Neuronal stem cell (in vitro differentiated cells): ENCODE measurements around the gene PSMD2.

ENCODE experiments used
- DNase-seq: peaks from one replicate; pipeline ENCODE4 v3.0.0-alpha.2; 2013; ENCODE audit warnings: low spot score
- H2AFZ ChIP-seq: one replicate; pipeline ENCODE4 v1.6.1; 2013; ENCODE audit warnings: mild to moderate bottlenecking, low read length, inconsistent platforms
- H2AK5ac ChIP-seq: 2 replicates; pipeline ENCODE4 v1.6.1; 2013; ENCODE audit warnings: low read depth, mild to moderate bottlenecking, inconsistent platforms, low read length, moderate library complexity, mixed read lengths
- H2BK120ac ChIP-seq: 2 replicates; pipeline ENCODE4 v1.6.1; 2013; ENCODE audit warnings: low read depth, mild to moderate bottlenecking, inconsistent platforms, low read length, moderate library complexity, mixed read lengths
- H2BK12ac ChIP-seq: one replicate; pipeline ENCODE4 v1.6.1; 2013; ENCODE audit warnings: low read length, inconsistent platforms
- H2BK15ac ChIP-seq: 2 replicates; pipeline ENCODE4 v1.6.1; 2013; ENCODE audit warnings: mild to moderate bottlenecking, low read length, inconsistent platforms, mixed read lengths
- H2BK5ac ChIP-seq: one replicate; pipeline ENCODE4 v1.6.1; 2013; ENCODE audit warnings: inconsistent platforms, mild to moderate bottlenecking, low read length, moderate library complexity
- H3K14ac ChIP-seq: one replicate; pipeline ENCODE4 v1.6.1; 2013; ENCODE audit warnings: low read length, inconsistent platforms
- H3K18ac ChIP-seq: 2 replicates; pipeline ENCODE4 v1.6.1; 2013; ENCODE audit warnings: low read length, inconsistent platforms
- H3K23ac ChIP-seq: 2 replicates; pipeline ENCODE4 v1.6.1; 2013; ENCODE audit warnings: low read depth, mild to moderate bottlenecking, mixed read lengths, low read length, inconsistent platforms; ENCODE audit not compliant: poor library complexity
- H3K27ac ChIP-seq: replicated peaks from 3 replicates; pipeline ENCODE4 v1.5.1; 2013; ENCODE audit warnings: low read length, inconsistent platforms
- H3K27me3 ChIP-seq, 3 experiments: 2 replicates each; pipeline ENCODE4 v1.6.1; 2013; ENCODE audit warnings: low read length in 3 of 3, mild to moderate bottlenecking in 2 of 3, inconsistent platforms in 1 of 3, low read depth in 1 of 3, mixed read lengths in 1 of 3, moderate library complexity in 1 of 3; ENCODE audit not compliant: control insufficient read depth in 3 of 3, insufficient read depth in 3 of 3
- H3K36me3 ChIP-seq, 2 donors: replicated peaks in 1 of 2; 2 replicates each; pipeline ENCODE4 v1.6.1; 2013; ENCODE audit warnings: low read length in 2 of 2; ENCODE audit not compliant: control insufficient read depth in 2 of 2, insufficient read depth in 2 of 2
- H3K4ac ChIP-seq: 2 replicates; pipeline ENCODE4 v1.6.1; 2013; ENCODE audit warnings: inconsistent platforms, mild to moderate bottlenecking, low read length, moderate library complexity
- H3K4me1 ChIP-seq, 2 donors: 1 replicate in 1 of 2; 2 replicates in 1 of 2; pipeline ENCODE4 v1.6.1; 2013; ENCODE audit warnings: low read length in 2 of 2, low read depth in 1 of 2; ENCODE audit not compliant: control insufficient read depth in 2 of 2, insufficient read depth in 1 of 2
- H3K4me2 ChIP-seq: one replicate; pipeline ENCODE4 v1.6.1; 2013; ENCODE audit warnings: mild to moderate bottlenecking, low read length, inconsistent platforms; ENCODE audit not compliant: insufficient read depth, poor library complexity, severe bottlenecking
- H3K4me3 ChIP-seq, 2 donors: 2 replicates each; pipeline ENCODE4 v1.5.1; 2013; ENCODE audit warnings: low read length in 2 of 2, mild to moderate bottlenecking in 2 of 2, inconsistent platforms in 1 of 2, moderate library complexity in 1 of 2
- H3K79me1 ChIP-seq: one replicate; pipeline ENCODE4 v1.6.1; 2013; ENCODE audit warnings: low read depth, mild to moderate bottlenecking, inconsistent platforms, low read length, moderate library complexity
- H3K9ac ChIP-seq: one replicate; pipeline ENCODE4 v1.6.1; 2013; ENCODE audit warnings: mild to moderate bottlenecking, low read depth, low read length, inconsistent platforms; ENCODE audit not compliant: poor library complexity
- H3K9me3 ChIP-seq, 2 donors: replicated peaks in 1 of 2; 2 replicates each; pipeline versions ENCODE3 to v1.6.1; 2013; ENCODE audit warnings: low read length in 2 of 2, mild to moderate bottlenecking in 2 of 2, inconsistent platforms in 1 of 2, low read depth in 1 of 2, mixed read lengths in 1 of 2, moderate library complexity in 1 of 2; ENCODE audit not compliant: control insufficient read depth in 2 of 2, insufficient read depth in 1 of 2
- H4K8ac ChIP-seq: one replicate; pipeline ENCODE4 v1.6.1; 2013; ENCODE audit warnings: low read depth, mild to moderate bottlenecking, inconsistent platforms, low read length, moderate library complexity
- H4K91ac ChIP-seq: one replicate; pipeline ENCODE4 v1.6.1; 2013; ENCODE audit warnings: low read length, low read depth, mild to moderate bottlenecking, inconsistent platforms; ENCODE audit not compliant: poor library complexity
- WGBS, 2 donors: extraction: QIAGEN DNeasy Blood & Tissue Kit; methylation state at CpG; one replicate each; pipeline ENCODE4 v1.1.7; 2013; ENCODE audit warnings: missing lambda C conversion rate in 2 of 2, mixed read lengths in 1 of 2; ENCODE audit not compliant: insufficient read length in 2 of 2, insufficient replicate concordance in 1 of 2; ENCODE audit errors: extremely low coverage in 2 of 2; 5-methylcytosine and 5-hydroxymethylcytosine counted together

Gene PSMD2

DNA sequence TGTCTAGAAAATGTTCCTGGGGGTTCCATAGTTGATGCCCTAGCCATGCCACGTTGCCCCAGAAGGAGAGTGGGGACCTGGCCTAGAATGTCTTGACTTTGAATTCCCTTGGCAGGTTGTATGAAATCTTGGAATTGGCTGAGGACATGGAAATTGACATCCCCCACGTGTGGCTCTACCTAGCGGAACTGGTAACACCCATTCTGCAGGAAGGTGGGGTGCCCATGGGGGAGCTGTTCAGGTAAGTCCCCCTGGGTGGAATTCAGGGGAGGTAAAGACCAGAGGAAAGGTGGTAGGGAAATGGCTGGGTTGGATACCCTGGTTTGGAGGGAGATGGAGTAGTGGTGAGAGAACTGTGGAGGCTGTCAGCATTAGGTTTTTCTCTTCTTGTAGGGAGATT is 29.5 kb downstream of the PSMD2 start:
- Histone ChIP-seq H2AK5ac (no peak overlapping the region), H3K9me3 (no peaks in the 10 kb centered on the region), H2BK15ac (no peak overlapping the region), H2AFZ (no peak overlapping the region), H2BK12ac (no peak overlapping the region), H3K36me3 (peaks cover 83 to 100% of the 10 kb centered on the region in 2 donors), H3K4me1 (no peaks in the 10 kb centered on the region), H3K4me2 (no peak overlapping the region), H3K23ac (no peak overlapping the region), H3K4ac (no peak overlapping the region), H4K91ac (no peak overlapping the region), H3K14ac (no peak overlapping the region), H2BK120ac (no peak overlapping the region), H3K27ac (no peak overlapping the region), H3K9ac (no peak overlapping the region), H3K18ac (no peak overlapping the region), H3K27me3 (no peaks in the 10 kb centered on the region), H2BK5ac (no peak overlapping the region), H3K4me3 (no peak overlapping the region), H4K8ac (no peak overlapping the region), H3K79me1 (peaks cover 5% of the 10 kb centered on the region)
- DNase-seq: no peak
- no CpG with 5 or more reads among the region's 3 CpGs for WGBS, 2 donors

DNA sequence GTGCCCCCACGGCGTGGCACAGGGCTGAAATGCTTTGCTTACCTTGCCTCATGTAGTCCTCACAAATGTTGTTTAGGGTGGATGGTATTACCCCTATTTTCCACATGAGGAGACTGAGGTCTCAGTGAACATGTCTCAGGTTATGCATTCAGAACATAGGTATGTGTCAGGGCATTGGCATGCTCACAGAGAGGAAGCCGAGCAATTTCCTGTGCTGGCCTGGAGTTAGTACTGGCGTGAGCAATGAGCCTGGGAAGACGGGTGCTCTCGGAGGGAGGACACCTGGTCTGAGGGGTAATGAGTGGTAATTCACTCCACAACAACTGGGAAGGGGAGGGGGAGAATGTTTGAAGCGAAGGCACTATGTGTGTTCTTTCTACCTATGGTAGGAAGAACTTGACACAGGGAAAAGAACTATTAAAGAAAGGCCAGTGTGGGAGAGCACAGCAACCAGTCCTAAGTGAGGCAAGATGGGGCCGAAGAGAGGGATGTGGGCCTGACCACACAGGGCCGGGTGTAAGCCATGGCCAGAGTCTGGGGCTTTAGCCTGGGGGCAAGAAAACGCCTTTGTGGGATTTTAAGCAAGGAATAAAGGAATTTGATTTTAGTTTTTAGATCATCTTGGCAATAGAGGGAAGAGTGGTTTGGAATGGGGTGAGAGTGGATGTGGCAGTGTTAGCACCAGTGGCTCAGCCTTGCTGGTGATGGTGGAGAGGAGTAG is 33.5 kb downstream of the PSMD2 start:
- H2AK5ac ChIP-seq: no peak overlapping the region
- H3K23ac ChIP-seq: no peak overlapping the region
- no peaks in the 10 kb centered on the region for H3K27me3 ChIP-seq
- no peak for DNase-seq
- H3K9me3 ChIP-seq: no peaks in the 10 kb centered on the region
- WGBS, 2 donors: no CpG with 5 or more reads among the region's 10 CpGs
- H3K4ac ChIP-seq: no peak overlapping the region
- peaks cover 11 to 16% of the 10 kb centered on the region in 2 donors for H3K4me1 ChIP-seq
- no peak overlapping the region for H4K8ac ChIP-seq
- H3K36me3 ChIP-seq: peaks cover 54 to 81% of the 10 kb centered on the region in 2 donors
- H3K14ac ChIP-seq: no peak overlapping the region
- H3K4me2 ChIP-seq: no peak overlapping the region
- peak overlapping the region in 1 of 2 donors; percentile 45 for H3K4me3 ChIP-seq
- H3K79me1 ChIP-seq: peaks cover 3% of the 10 kb centered on the region
- H4K91ac ChIP-seq: no peak overlapping the region
- H3K27ac ChIP-seq: no peak overlapping the region
- no peak overlapping the region for H2AFZ ChIP-seq
- H2BK5ac ChIP-seq: no peak overlapping the region
- no peak overlapping the region for H3K18ac ChIP-seq
- H2BK12ac ChIP-seq: no peak overlapping the region
- H2BK15ac ChIP-seq: no peak overlapping the region
- peak overlapping the region; percentile 78 for H3K9ac ChIP-seq
- no peak overlapping the region for H2BK120ac ChIP-seq

DNA sequence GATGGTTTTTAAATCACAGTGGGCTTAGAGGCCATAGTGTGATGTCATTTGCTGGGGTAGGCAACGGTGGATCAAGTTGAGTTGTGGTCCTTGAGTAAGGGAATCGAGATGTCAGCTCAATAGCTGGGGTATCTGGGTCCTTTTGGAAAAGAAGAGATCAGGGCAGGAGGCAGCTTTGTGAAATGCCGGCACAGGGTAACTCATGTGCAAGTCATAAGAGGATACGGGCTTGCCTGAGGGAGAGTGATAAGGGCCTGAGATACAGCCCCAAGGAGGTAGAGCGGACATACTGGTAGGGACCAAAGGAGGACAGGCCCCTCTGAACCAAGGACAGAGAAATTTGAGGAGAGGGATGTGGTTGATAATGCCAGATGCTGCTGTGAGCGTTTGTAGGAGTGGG is 34.1 kb downstream of the PSMD2 start:
- no peak for DNase-seq
- Histone ChIP-seq H3K4me3 (no peak overlapping the region), H3K9me3 (no peaks in the 10 kb centered on the region), H3K23ac (no peak overlapping the region), H3K4me2 (no peak overlapping the region), H2BK15ac (no peak overlapping the region), H3K36me3 (peaks cover 49 to 75% of the 10 kb centered on the region in 2 donors), H3K79me1 (peaks cover 3% of the 10 kb centered on the region), H3K27ac (no peak overlapping the region), H3K9ac (no peak overlapping the region), H2BK5ac (no peak overlapping the region), H3K14ac (no peak overlapping the region), H3K18ac (no peak overlapping the region), H2AK5ac (no peak overlapping the region), H3K4ac (no peak overlapping the region), H2BK120ac (no peak overlapping the region), H2AFZ (no peak overlapping the region), H4K91ac (no peak overlapping the region), H3K4me1 (peaks cover 12 to 22% of the 10 kb centered on the region in 2 donors), H3K27me3 (no peaks in the 10 kb centered on the region), H2BK12ac (no peak overlapping the region), H4K8ac (no peak overlapping the region)
- no CpG with 5 or more reads among the region's 6 CpGs for WGBS, 2 donors

DNA sequence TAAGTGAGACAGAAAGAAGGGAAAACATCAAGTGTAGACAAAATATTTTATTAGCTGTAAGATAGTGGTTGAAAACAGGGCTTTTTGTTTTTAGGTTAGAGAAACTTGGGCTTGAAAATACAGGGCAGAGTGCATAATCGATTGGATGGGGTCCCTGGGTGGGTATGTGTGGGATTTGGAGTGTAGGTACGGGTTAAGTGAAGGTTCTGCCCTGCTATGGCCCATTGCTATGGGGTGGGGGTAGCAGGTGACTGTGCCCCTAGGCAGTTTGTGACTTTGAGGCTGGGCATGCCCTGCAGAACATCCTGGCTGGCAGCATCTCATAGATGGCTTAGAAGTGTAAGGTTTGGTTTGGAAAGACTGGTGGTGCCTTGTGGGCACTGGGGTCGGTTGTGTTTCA is 34.7 kb downstream of the PSMD2 start:
- H4K91ac ChIP-seq: no peak overlapping the region
- no peak overlapping the region for H3K14ac ChIP-seq
- H3K27ac ChIP-seq: no peak overlapping the region
- no peak overlapping the region for H2BK12ac ChIP-seq
- H3K4me3 ChIP-seq: no peak overlapping the region
- no peak overlapping the region for H2AK5ac ChIP-seq
- no peak overlapping the region for H2BK5ac ChIP-seq
- H3K4me2 ChIP-seq: no peak overlapping the region
- no peak for DNase-seq
- peaks cover 44 to 70% of the 10 kb centered on the region in 2 donors for H3K36me3 ChIP-seq
- no peak overlapping the region for H4K8ac ChIP-seq
- H3K4ac ChIP-seq: no peak overlapping the region
- no peak overlapping the region for H2BK15ac ChIP-seq
- no peak overlapping the region for H2BK120ac ChIP-seq
- H3K18ac ChIP-seq: no peak overlapping the region
- H3K9me3 ChIP-seq: no peaks in the 10 kb centered on the region
- H3K27me3 ChIP-seq: no peaks in the 10 kb centered on the region
- H3K23ac ChIP-seq: peak overlapping the region; percentile 34
- peaks cover 3% of the 10 kb centered on the region for H3K79me1 ChIP-seq
- H2AFZ ChIP-seq: no peak overlapping the region
- no peak overlapping the region for H3K9ac ChIP-seq
- H3K4me1 ChIP-seq: peaks cover 15 to 26% of the 10 kb centered on the region in 2 donors
- no CpG with 5 or more reads among the region's 3 CpGs for WGBS, 2 donors
